GM18951 (cell line): Measurements from ENCODE around the gene OR1L6.

Source experiments
- POLR2A ChIP-seq: IDR thresholded peaks from 4 replicates; pipeline ENCODE4 v1.6.1; 2011; ENCODE audit warnings: mild to moderate bottlenecking; ENCODE audit not compliant: insufficient read length, insufficient read depth; ENCODE audit errors: extremely low read depth
- in situ Hi-C: fragments of 300-500 bp; cut with MboI; formaldehyde crosslinking; loops from one replicate; pipeline ENCODE4 v1.12.0; 2022; ENCODE audit warnings: low sequenced_read_pairs, mixed read lengths, inconsistent platforms; ENCODE audit not compliant: unreplicated experiment

Gene OR1L6

DNA sequence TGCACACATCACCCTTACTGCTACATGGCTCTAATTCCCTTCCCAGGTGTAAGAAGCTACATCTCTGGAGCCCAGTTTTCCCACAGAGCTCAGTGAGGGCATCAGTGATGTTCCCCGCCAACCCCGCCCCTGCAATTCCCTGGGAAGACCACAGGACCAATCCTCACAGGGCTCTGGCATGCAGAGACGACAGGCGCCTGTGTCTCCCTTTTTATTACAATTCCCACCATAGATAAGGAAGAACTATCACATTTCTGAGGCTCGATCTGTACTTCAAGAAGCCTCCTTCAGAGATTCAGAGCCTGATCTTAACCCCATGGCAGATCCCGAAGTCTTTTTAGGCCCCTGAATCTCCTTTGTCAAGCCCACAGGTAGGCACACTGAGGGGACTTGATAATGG is at the start of gene OR1L6:
Gene OR1L6 (plus strand): TSS at position 301 of the 400 bp plus-strand sequence. CDS start 7,545 bp downstream, outside the sequence.
- in situ Hi-C loops: no loop called here
- no peak for TF ChIP-seq POLR2A

GRCh38 chr9:122695696-122696095 is 46.4 kb upstream of the OR1L6 start:
- no peak for TF ChIP-seq POLR2A

DNA sequence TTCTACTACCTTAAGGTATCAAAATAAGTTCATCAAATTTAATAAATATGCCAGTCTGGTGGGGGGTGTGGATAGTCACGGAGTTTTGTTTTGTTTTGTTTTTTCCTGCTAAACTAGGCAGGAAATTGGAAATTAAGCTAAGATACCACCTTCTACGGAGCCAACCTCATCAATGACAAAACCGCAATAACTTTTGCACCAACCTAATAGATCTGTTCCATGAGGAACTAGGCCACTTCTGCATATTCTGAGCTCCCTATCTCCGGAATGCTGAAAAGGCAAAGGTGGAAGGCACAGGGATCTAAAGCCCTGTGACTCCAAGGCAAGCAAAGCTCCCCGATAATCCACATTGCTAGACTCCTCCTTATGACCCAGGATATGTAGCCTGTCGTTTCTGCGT is 24.1 kb upstream of the OR1L6 start:
- in situ Hi-C loops: no loop called here
- no peak for TF ChIP-seq POLR2A

More at GRCh38 chr9:122695696-122696095, 46.4 kb upstream of the OR1L6 start:
- in situ Hi-C loops: no loop called here

- no peak for TF ChIP-seq POLR2A
- in situ Hi-C loops: no loop called here
Measured at GRCh38 chr9:122719218-122719617, 22.9 kb upstream of the OR1L6 start.

- no peak for TF ChIP-seq POLR2A
- in situ Hi-C loops: no loop called here
Measured at GRCh38 chr9:122723690-122724089, 18.4 kb upstream of the OR1L6 start, which contains the start of gene OR1L4. Gene OR1L4, plus strand, starts transcription at chr9:122723990. Its CDS starts 0 bp downstream, at chr9:122723990.

DNA sequence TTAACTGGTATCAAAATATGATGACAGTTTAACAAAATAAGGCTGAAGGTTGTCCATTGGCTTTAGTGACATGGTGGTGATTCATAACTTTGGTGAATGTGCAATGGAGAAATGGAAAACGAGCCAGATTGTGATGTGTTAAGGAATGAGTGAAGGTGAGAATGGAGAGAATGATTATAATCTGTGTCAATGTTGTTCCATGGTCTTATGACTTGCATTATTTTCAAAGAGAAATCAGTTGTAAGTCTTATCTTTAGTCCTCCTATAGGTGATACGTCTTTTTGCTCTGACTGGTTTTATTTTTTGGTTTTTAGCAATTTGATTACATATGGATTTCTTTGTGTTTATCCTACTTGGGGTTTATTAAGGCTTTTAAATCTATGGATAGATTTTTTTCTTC is 12.7 kb downstream of the OR1L6 start:
- no peak for TF ChIP-seq POLR2A
- in situ Hi-C loops: no loop called here

DNA sequence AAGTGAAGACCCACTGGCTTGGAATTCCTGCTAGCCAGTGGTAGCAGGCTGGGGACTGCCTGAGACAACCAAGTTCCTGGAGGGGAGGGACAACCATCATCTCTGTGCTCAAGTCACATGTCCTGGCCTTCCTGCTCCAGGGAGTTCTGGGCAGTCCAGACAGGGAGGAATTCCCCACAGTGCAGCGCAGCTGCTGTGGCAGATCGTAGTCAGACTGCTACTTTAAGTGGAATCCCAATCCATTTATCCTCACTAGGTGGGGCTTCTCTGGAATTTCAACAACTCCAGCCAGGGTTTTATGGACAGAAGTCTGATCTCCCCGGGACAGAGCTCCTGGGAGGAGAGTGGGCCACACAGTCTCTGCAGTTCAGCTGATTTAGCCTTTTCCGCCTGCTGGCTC is 25.7 kb downstream of the OR1L6 start:
- in situ Hi-C loops: no loop called here
- TF ChIP-seq POLR2A: no peak

- in situ Hi-C loops: no loop called here
- TF ChIP-seq POLR2A: no peak
Measured at GRCh38 chr9:122777052-122777451, 34.9 kb downstream of the OR1L6 start.

- TF ChIP-seq POLR2A: no peak
- in situ Hi-C loops: no loop called here
Measured at GRCh38 chr9:122777935-122778627, 36.0 kb downstream of the OR1L6 start.

GRCh38 chr9:122779181-122779580 is 37.1 kb downstream of the OR1L6 start:
- in situ Hi-C loops: no loop called here
- TF ChIP-seq POLR2A: no peak

GRCh38 chr9:122780026-122780425 is 37.9 kb downstream of the OR1L6 start:
- in situ Hi-C loops: no loop called here
- no peak for TF ChIP-seq POLR2A

- no peak for TF ChIP-seq POLR2A
- in situ Hi-C loops: no loop called here
Measured at GRCh38 chr9:122781671-122782070, 39.6 kb downstream of the OR1L6 start.

DNA sequence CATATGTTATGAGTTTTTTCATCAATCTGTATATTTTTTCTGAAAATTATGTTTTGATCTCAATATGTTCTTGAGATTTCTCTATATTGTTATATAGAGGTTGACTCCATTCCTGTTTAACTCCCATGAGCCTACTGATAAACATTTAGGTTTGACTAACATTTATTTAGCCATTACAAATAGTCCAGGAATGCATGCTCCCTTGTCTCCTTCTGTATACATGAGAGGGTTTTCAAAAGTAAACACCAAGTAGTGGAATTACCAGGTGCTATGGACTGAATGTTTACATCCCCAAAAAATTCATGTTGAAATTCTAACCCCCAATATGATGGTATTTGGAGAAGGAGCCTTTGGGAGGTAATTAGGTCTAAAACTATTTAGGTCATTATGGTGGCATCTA is 43.2 kb downstream of the OR1L6 start:
- TF ChIP-seq POLR2A: no peak
- in situ Hi-C loops: no loop called here

DNA sequence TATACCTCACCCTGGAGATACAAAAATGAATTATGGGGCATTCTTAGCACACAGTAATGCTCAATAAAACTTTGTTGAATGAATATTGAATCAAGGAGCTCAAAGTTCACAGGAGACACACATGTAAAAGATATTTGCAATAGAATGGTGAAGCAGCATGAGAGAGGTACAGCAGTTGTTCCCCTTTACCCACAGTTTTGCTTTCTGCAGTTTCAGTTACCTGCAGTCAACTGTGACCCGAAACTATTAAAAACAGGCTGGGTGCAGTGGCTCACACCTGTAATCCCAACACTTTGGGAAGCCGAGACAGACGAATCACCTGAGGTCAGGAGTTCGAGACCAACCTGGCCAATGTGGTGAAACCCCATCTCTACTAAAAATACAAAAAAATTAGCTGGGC is 44.2 kb downstream of the OR1L6 start:
- in situ Hi-C loops: no loop called here
- TF ChIP-seq POLR2A: no peak
